Heart right ventricle (tissue), 16 donors: ENCODE data around the gene PTPRG. TPM values are rescaled to one million over a fixed set of nuclear protein-coding genes. Genes with fewer than 3 reads are reported as not detected.
"Not testable (repeated sequence)": the region's sequence is repeated elsewhere in the genome, so short reads cannot be mapped to it uniquely, and the experiment has no call there.

Source experiments
- ATAC-seq, 8 donors: fragments of 200-7000 bp; cut with Tn5 transposase; one replicate each; pipeline ENCODE4 v1.9.1; 2020; ENCODE audit warnings: mild to moderate bottlenecking in 8 of 8, moderate library complexity in 8 of 8, moderate number of reproducible peaks in 1 of 8
- DNase-seq, 2 donors: peaks; one replicate each; pipeline ENCODE4 v3.0.0-alpha.2; 2020
- H3K27ac ChIP-seq, 10 donors: fragments of 200-600 bp; sonication (generic) in 2 of 10; one replicate each; pipeline versions ENCODE4 v1.5.0 to v1.8.0; 2020 to 2022; ENCODE audit warnings: mild to moderate bottlenecking in 3 of 10
- H3K27me3 ChIP-seq, 7 donors: fragments of 200-600 bp; one replicate each; pipeline ENCODE4 v1.8.0; 2021 to 2022; ENCODE audit warnings: mild to moderate bottlenecking in 2 of 7
- H3K36me3 ChIP-seq, 9 donors: fragments of 200-600 bp; sonication (generic) in 1 of 9; one replicate each; pipeline versions ENCODE4 v1.5.0 to v1.8.0; 2020 to 2022; ENCODE audit warnings: mild to moderate bottlenecking in 2 of 9
- H3K4me1 ChIP-seq, 9 donors: fragments of 200-600 bp; sonication (generic) in 1 of 9; one replicate each; pipeline versions ENCODE4 v1.5.0 to v1.8.0; 2020 to 2022; ENCODE audit warnings: mild to moderate bottlenecking in 4 of 9
- H3K4me3 ChIP-seq, 10 donors: fragments of 200-600 bp; sonication (generic) in 2 of 10; one replicate each; pipeline versions ENCODE4 v1.5.0 to v1.8.0; 2020 to 2022; ENCODE audit warnings: mild to moderate bottlenecking in 7 of 10, moderate library complexity in 2 of 10
- H3K9me3 ChIP-seq, 11 donors: fragments of 200-600 bp in 10 of 11; sonication (generic) in 2 of 11; one replicate each; pipeline versions ENCODE4 v1.5.0 to v1.8.0; 2013 to 2022; ENCODE audit warnings: mild to moderate bottlenecking in 2 of 11, control low read depth in 1 of 11, moderate library complexity in 1 of 11
- CTCF ChIP-seq, 9 donors: fragments of 200-600 bp; sonication (generic) in 2 of 9; IDR thresholded peaks; one replicate each; pipeline versions ENCODE4 v1.5.0 to v1.8.0; 2021 to 2022; ENCODE audit warnings: antibody characterized with exemption in 9 of 9, mild to moderate bottlenecking in 5 of 9, moderate library complexity in 1 of 9
- WGBS, 2 donors: extraction: QIAGEN DNeasy Blood & Tissue Kit; methylation state at CpG; one replicate each; pipeline ENCODE4 v1.1.7; 2013; ENCODE audit warnings: inconsistent platforms in 1 of 2; 5-methylcytosine and 5-hydroxymethylcytosine counted together
- intact Hi-C, 10 donors: fragments of 100-400 bp; cut with DNase I; formaldehyde crosslinking; loops; one replicate each; pipeline versions ENCODE4 v1.11.1 to v1.14.2; 2022
- polyA plus RNA-seq, 2 donors: library from polyadenylated mRNA; stranded (reverse); fragments of 200-250 nt; gene quantifications; one replicate each; pipeline ENCODE4 v1.2.3, GENCODE V29; 2013
- total RNA-seq, 10 donors: library from RNA; stranded (reverse); fragmentation: NEBNext Ultra II Directional in 3 of 10; extraction: Animal tissue kit (Norgen Biotek cat#: 25700) in 3 of 10; gene quantifications; one replicate each; pipeline versions ENCODE4 v1.2.1 to v1.2.4, GENCODE V29; 2021 to 2023
- donor health status: Arrhythmogenic right ventricular cardiomyopathy.
- donor health status: ischemic (EF 13 %, LVEDD 7.1; RV severe dilation, severe dysfunction).
- donor health status: healthy with polysubstance abuse.
- donor health status: DM: no; HTN: yes; CAD: no.
- donor health status: DM: no; HTN: no; CAD: no.
- donor health status: ischemic (EF 25% LVEDD 6.9; RV normal size, moderate dysfunction).
- donor health status: ischemic (EF 25% LVEDD 5.7; RV mildly dilated, moderate dysfunction).
- donor health status: healthy.
- donor health status: DM: yes; HTN: yes; CAD: no.
- donor health status: Ischemic cardiomyopathy.
- donor health status: ischemic (EF 35%, LVEDD 5.7; RV mildly dilated, moderate dysfunction).
- donor health status: nonischemic (EF 11% LVEDD 7.7; RV severe dilation, severe dysfunction).
- donor health status: DM: yes; HTN: yes; CAD: no.
- donor health status: PGD.
- donor health status: ischemic (EF 29% LVEDD 5.4; RV normal size, mild dysfunction).
- donor health status: nonischemic (EF 23%, LVEDD 6.1; RV moderate dilation, normal function).

PTPRG gene
- total and polyA plus RNA-seq, 12 donors = 10.1 to 38.3 (median 32.6) TPM

GRCh38 chr3:62035402-62036057 is 474.2 kb downstream of the PTPRG start:
- DNase-seq (no peak), ATAC-seq (no peak)
- no peak overlapping the region for H3K4me3 ChIP-seq
- peaks cover 0 to 43% (median 13%) of the 10 kb centered on the region in 9 donors for H3K4me1 ChIP-seq
- H3K27me3 ChIP-seq = no peaks in the 10 kb centered on the region
- H3K36me3 ChIP-seq = no peaks in the 10 kb centered on the region
- no peak overlapping the region for H3K27ac ChIP-seq
- no peak for TF ChIP-seq CTCF (IDR thresholded peaks at IDR 0.05)
- H3K9me3 ChIP-seq = no peaks in the 10 kb centered on the region
- WGBS, 2 donors = 96 to 98% methylated on average over 4 of the region's 4 CpGs
- intact Hi-C loops = no loop called here

DNA sequence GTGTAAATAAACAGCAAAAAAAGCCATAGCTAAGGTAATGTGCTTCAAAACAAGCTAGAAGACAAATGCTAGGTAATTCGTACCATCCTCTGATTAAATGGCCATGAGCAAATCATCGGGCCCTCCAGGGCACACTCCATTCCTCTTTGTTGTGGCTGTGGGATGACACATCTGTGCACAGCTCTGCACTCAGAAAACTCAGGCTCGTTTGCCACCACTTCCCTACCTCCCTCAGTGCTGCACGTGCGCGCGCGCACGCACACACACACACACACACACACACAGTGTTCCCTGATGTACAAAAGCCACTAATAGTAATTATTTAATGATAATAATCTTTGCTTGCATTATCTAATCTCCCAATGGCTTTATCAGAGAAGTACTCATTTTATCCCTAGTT is 475.4 kb downstream of the PTPRG start:
- intact Hi-C loops = no loop called here
- no peaks in the 10 kb centered on the region for H3K36me3 ChIP-seq
- no peak for TF ChIP-seq CTCF (IDR thresholded peaks at IDR 0.05)
- no peaks in the 10 kb centered on the region for H3K27me3 ChIP-seq
- H3K9me3 ChIP-seq = no peaks in the 10 kb centered on the region
- WGBS, 2 donors = 82% methylated on average over 9 of the region's 9 CpGs
- no peak overlapping the region for H3K4me3 ChIP-seq
- H3K27ac ChIP-seq = no peak overlapping the region
- peaks cover 0 to 43% (median 13%) of the 10 kb centered on the region in 9 donors for H3K4me1 ChIP-seq
- DNase-seq (no peak), ATAC-seq (no peak)

- H3K27ac ChIP-seq = peak overlapping the region in 5 of 10 donors; percentile 32 to 53 (median 40)
- peak in 2 of 8 donors; percentile 42 to 79 for ATAC-seq
- H3K36me3 ChIP-seq, intact Hi-C loops, H3K9me3 ChIP-seq, H3K27me3 ChIP-seq, H3K4me3 ChIP-seq, DNase-seq: not testable (repeated sequence)
- peaks cover 0 to 30% (median 13%) of the 10 kb centered on the region in 9 donors for H3K4me1 ChIP-seq
- 75 to 79% methylated on average over 4 of the region's 4 CpGs for WGBS, 2 donors
These were observed 477.4 kb downstream of the PTPRG start for GRCh38 chr3:62038798-62039197.

DNA sequence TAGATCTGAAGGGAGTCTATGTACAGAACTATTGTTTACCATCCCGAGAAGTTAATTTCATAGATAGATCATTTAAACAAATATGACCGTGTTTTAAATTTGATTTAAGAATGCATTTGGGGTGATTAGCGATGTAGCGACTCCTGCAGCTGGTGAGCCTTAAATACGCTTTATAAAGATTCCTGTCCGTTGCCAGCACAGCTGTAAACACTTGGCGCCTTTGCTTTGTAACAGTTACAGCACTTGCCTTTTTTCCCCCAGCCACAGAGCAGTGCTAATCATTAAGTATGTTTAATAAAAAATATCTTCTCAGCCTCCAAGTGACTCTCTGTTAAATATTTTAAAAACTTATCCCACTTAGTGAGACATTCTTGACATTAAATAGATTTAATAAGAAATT is 478.2 kb downstream of the PTPRG start:
- no peak for TF ChIP-seq CTCF (IDR thresholded peaks at IDR 0.05)
- Histone ChIP-seq H3K27me3 (no peaks in the 10 kb centered on the region), H3K27ac (peak overlapping the region in 2 of 10 donors; percentile 40 to 52), H3K4me3 (no peak overlapping the region), H3K4me1 (peaks cover 0 to 34% (median 13%) of the 10 kb centered on the region in 9 donors), H3K9me3 (no peaks in the 10 kb centered on the region), H3K36me3 (no peaks in the 10 kb centered on the region)
- no peak for DNase-seq
- peak in 1 of 8 donors; percentile 34 for ATAC-seq
- intact Hi-C loops = no loop called here
- 86 to 90% methylated on average over 7 of the region's 7 CpGs for WGBS, 2 donors

DNA sequence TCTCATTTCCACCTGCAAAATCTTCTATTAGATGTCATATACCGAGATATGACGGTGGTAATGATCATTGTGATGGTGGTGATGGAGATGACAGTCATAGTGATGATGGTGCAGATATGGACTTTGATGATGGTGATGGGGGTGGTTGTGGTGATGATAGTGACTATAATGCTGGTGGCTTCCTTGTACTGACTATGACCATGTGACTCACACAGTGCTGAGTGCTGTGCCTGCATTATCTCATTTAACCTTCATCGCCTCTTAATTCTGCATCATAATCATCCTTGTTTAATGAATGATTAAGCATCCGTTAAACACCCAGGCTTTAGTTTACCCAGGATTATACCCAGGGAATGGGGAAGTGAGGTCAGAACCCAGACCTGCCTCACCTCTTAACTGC is 480.3 kb downstream of the PTPRG start:
- Histone ChIP-seq H3K4me3 (no peak overlapping the region), H3K4me1 (peaks cover 0 to 31% (median 12%) of the 10 kb centered on the region in 9 donors), H3K9me3 (no peaks in the 10 kb centered on the region), H3K27me3 (no peaks in the 10 kb centered on the region), H3K36me3 (no peaks in the 10 kb centered on the region), H3K27ac (no peak overlapping the region)
- intact Hi-C loops = no loop called here
- DNase-seq = no peak
- TF ChIP-seq CTCF (IDR thresholded peaks at IDR 0.05) = no peak
- ATAC-seq = no peak
- WGBS, 2 donors = 79 to 89% methylated on average over 4 of the region's 4 CpGs
